Fibroblast of villous mesenchyme (primary cell): Measurements from ENCODE around the gene PLB1. TPM values are rescaled to one million over a fixed set of nuclear protein-coding genes. Genes with fewer than 3 reads are reported as not detected.

Experiments used
- DNase-seq: peaks from one replicate; pipeline ENCODE4 v3.0.0-alpha.2; 2010; ENCODE audit warnings: low read depth
- H3K4me3 ChIP-seq: 2 replicates; pipeline ENCODE4 v1.5.1; 2011; ENCODE audit warnings: low read depth, mild to moderate bottlenecking, low read length
- total RNA-seq: library from RNA; depleted of rRNA; stranded (reverse); fragments of >200 nt; gene quantifications from 2 replicates; pipeline ENCODE4 v1.2.3, GENCODE V29; 2012
- TF ChIP-seq, protein P1 (sequence below): IDR thresholded peaks from 2 replicates; pipeline ENCODE4 v1.5.1; 2012; ENCODE audit warnings: low read depth, mild to moderate bottlenecking, low read length; ENCODE audit not compliant: insufficient read depth

The PLB1 gene
- total RNA-seq, 1 donor: 3.0 TPM

DNA sequence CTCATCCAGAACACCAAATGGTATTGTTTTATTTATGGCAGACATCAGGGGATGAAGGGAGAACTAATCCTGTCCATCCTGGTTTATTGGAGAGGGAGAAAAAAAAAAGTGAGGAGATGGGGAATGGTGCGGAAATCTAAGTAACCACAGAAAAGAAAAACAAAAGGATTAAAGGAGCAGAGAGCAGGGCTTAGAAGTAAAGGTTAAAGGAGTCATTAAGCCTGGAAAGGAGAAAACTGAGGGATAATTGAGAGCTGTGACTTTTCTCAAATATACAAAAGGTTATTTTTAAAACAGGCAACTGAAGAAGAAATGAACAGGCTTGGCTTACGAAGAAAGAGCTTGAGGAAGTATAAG, 128.6 kb downstream of the PLB1 start:
- no peak overlapping the region for H3K4me3 ChIP-seq
- TF ChIP-seq, protein P1, sequence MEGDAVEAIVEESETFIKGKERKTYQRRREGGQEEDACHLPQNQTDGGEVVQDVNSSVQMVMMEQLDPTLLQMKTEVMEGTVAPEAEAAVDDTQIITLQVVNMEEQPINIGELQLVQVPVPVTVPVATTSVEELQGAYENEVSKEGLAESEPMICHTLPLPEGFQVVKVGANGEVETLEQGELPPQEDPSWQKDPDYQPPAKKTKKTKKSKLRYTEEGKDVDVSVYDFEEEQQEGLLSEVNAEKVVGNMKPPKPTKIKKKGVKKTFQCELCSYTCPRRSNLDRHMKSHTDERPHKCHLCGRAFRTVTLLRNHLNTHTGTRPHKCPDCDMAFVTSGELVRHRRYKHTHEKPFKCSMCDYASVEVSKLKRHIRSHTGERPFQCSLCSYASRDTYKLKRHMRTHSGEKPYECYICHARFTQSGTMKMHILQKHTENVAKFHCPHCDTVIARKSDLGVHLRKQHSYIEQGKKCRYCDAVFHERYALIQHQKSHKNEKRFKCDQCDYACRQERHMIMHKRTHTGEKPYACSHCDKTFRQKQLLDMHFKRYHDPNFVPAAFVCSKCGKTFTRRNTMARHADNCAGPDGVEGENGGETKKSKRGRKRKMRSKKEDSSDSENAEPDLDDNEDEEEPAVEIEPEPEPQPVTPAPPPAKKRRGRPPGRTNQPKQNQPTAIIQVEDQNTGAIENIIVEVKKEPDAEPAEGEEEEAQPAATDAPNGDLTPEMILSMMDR: no peak
- peak; percentile 45 for DNase-seq

DNA sequence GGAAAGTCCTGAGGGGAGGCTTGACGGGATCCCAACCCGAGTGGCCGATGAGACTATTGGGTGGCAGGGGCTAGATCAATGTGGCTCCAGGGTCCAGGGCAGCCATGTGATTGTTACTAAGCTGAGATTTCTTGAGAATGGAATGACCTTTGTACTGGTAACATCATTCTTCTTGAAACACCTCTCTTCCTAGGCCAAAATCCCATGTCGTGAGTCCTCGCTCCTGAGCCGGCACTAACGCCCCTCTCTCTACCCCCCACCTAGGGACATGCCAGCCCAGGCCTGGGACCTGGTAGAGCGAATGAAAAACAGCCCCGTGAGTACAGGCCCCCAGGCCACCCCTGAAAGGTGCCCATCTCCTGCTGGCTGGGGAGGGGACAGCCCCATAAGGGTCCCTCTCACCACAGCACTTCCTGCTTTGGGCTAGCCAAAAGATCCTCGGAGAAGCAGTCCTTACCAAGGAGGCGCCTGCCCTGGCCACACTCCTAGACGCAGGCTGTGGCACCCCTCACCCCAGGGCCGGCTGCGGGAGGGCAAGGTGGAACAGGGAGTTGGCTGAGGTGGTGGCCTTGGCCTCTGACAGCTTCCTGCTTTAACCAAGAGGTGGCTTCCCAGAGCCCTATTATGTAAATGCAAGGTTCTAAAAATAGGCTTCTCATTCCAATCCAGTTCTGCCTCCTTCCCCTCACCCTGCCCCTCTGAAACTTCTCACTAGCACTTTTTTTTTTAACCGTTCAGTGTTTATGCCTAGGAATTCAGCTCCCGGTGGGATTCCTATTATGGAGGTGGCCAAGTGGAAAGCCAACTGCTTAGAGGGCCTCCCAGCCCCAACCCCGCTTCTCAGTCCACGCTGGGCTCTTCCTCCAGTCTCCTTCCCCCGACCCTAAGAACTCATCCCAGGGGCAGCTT, 129.2 kb downstream of the PLB1 start:
- no peak overlapping the region for H3K4me3 ChIP-seq
- peak; percentile 75 for DNase-seq
- TF ChIP-seq, protein P1: no peak

DNA sequence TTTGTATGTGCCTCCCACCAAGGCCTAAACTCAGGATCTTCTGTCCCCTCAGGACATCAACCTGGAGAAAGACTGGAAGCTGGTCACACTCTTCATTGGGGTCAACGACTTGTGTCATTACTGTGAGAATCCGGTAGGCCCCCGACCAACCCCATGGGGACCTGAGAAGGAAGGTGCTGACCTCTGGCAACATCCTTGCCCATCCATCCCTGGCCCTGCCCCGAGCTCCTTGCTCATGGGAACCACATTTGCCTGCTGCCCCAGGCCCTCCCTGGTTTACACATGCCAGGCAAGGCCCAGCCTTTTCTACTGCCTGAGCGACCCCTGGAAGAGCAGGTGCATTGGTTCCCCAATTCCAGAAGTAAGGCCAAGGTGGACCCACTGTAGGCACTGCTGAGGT, 130.5 kb downstream of the PLB1 start:
- no peak for DNase-seq
- no peak overlapping the region for H3K4me3 ChIP-seq
- TF ChIP-seq, protein P1: no peak

DNA sequence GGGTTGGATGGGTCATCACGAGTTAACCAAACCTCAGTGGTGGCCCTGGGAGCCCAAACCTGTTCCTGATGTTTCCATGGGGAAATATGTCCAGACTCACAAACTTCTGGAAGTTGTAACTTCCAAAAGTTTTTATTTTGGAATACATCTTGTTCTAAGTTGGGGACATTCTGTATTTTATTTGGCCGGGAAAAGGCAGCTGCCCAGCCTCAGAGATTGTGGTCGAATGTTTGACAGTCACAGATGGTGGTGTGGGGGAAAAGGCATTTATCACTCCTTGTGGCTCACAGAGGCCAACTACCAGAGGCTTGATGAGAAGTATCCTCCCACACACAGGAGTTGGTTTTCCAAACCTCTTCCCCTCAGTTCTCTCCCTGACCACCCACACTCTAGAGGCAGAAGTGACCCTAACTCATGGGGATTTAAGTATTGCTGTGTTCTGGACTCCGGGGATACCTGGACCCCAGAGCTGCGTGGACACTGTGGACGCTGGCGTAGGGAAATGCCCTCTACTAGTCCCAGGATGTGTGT, 131.1 kb downstream of the PLB1 start:
- peak; percentile 93 for DNase-seq
- TF ChIP-seq, protein P1: no peak
- H3K4me3 ChIP-seq: no peak overlapping the region

DNA sequence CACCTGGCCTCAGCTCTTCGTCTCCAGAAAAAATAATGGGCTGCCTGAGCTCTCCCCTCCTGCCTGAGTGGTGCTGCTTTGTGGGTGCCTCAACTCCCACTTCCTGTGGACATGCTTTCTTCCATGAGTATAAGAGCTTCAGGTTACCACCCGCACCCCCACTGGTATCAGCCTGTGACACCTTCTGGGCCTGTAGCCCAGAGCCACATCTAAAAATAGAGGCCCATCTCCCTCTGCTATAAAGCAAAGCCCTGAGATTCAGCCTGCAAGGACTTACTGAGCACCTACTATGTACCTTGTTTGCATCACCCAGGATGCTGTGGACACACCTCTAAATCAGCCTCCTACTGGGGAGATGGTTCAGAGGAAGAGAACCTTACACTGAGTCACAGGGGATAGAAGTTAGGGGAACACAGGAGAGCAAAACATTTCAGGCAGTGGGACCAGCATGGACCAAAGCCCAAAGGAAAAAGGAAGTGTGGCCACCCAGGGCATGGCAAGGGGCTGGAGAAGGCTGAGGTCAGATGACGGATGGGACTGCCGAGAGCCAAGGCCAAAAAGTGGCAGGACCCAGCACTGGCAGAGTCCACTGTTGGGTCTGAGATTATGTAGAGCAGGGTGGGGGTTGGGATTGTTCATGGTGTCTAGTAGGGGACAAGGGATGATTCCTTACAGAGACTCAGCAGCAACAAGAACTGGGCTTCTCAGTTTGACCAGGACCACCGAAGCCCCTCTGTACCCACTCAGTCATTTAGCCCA, 132.0 kb downstream of the PLB1 start:
- no peak overlapping the region for H3K4me3 ChIP-seq
- TF ChIP-seq, protein P1: no peak
- DNase-seq: peak; percentile 52

DNA sequence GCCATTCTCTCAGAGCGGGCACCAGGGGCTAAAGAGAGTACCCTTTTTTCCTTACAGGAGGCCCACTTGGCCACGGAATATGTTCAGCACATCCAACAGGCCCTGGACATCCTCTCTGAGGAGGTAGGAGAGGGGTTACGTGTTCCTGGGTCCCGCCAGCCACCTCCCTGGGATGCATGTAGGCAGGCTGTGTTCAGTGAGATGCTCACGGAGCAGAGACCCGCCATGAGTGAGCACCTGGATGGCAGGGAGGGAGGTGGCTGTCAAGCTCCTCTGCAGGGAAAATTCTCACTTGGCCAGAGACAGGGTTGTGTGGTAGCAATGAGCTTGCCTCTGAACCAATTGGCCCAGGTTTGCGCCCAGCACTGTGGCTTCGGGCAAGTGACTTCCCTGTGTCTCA, 132.6 kb downstream of the PLB1 start:
- DNase-seq: no peak
- TF ChIP-seq, protein P1: no peak
- H3K4me3 ChIP-seq: no peak overlapping the region
